ENCODE measurements around the gene METTL26.

- TF ChIP-seq, protein P1, sequence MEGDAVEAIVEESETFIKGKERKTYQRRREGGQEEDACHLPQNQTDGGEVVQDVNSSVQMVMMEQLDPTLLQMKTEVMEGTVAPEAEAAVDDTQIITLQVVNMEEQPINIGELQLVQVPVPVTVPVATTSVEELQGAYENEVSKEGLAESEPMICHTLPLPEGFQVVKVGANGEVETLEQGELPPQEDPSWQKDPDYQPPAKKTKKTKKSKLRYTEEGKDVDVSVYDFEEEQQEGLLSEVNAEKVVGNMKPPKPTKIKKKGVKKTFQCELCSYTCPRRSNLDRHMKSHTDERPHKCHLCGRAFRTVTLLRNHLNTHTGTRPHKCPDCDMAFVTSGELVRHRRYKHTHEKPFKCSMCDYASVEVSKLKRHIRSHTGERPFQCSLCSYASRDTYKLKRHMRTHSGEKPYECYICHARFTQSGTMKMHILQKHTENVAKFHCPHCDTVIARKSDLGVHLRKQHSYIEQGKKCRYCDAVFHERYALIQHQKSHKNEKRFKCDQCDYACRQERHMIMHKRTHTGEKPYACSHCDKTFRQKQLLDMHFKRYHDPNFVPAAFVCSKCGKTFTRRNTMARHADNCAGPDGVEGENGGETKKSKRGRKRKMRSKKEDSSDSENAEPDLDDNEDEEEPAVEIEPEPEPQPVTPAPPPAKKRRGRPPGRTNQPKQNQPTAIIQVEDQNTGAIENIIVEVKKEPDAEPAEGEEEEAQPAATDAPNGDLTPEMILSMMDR (IDR thresholded peaks at IDR 0.05; ENCODE audit: control extremely low read depth in 1 of 3, insufficient read depth in 1 of 3, low read depth in 1 of 3, low read length in 3 of 3), result no peak
- TF ChIP-seq POLR2A (IDR thresholded peaks at IDR 0.05; ENCODE audit: control extremely low read depth in 1 of 2, low read depth in 2 of 2, low read length in 2 of 2) (no peak), EZH2 (IDR thresholded peaks at IDR 0.05; ENCODE audit: low read depth, low read length, severe bottlenecking) (no peak), TCF12 (IDR thresholded peaks at IDR 0.05; ENCODE audit: low read depth, low read length) (no peak), POLR2AphosphoS5 (IDR thresholded peaks at IDR 0.05; ENCODE audit: low read depth, low read length) (no peak), CHD2 (IDR thresholded peaks at IDR 0.05; ENCODE audit: low read length) (no peak), ATF3 (IDR thresholded peaks at IDR 0.05; ENCODE audit: insufficient read depth, low read depth, low read length) (no peak), TEAD4 (IDR thresholded peaks at IDR 0.05; ENCODE audit: low read depth, low read length) (no peak), CEBPB (IDR thresholded peaks at IDR 0.05; ENCODE audit: low read depth, low read length) (no peak), TAF1 (IDR thresholded peaks at IDR 0.05; ENCODE audit: low read depth, low read length) (no peak), ASH2L (IDR thresholded peaks at IDR 0.05; ENCODE audit: low read length) (no peak)
These were observed 26.1 kb downstream of the METTL26 start for GRCh38 chr16:609984-610383.

All from H1 (cell line).